NCI-H1417 (cell line): ENCODE measurements around the gene TMEM9B.
A peak's percentile ranks its signal among the peaks of the same experiment; 100 is the strongest.

Source experiments
- DNase-seq, 3 experiments: peaks; one replicate each; lab custom pipeline; 2025; lab: John Stamatoyannopoulos, UW

The TMEM9B gene

DNA sequence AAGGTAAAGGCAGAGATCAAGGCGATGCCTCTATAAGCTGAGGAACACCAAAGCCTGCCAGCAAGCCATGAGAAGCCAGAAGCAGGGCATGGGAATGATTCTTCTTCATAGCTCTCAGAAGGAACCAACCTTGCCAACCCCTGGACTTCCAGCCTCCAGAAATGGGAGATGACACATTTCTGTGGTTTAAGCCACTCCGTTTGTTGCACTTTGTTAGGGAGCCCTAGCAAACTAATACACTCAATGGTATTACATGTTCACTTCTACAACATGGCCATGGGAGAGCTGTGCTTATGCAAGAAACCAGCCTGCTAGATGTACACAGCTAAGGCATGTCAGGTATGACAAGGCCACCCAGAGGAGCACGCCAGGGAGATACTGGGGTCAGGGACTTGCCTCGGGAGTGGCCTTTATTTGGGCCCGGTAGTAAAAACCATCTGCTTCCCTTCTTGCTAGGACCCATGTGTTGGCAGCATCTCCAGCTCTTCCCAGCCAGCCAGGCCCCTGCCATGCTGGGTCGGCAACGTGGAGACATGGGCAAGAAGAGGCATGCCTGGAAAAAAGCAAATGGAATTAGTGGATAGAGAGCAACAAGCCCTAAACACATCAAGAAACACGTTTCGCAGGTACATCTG is 35.1 kb downstream of the TMEM9B start:
- DNase-seq: no peak

DNA sequence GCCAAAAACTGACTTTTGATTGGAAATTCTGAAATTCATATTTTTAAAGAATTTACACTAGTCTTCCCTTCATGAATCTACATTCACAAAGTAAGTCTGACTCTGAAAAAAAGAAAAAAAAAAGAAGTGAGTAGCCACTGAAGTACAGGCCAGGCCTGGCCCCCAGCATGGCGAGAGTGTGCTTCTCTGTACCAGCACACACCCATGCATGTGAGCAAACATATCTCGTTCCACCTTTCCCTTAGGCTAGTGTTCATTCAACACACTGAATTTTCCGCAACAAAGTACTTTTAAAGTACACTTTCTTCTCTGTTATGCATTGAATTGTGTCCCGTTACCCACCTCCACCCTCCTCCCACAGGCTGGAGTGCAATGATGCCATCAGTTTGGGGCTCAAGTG is 36.0 kb downstream of the TMEM9B start:
- no peak for DNase-seq

DNA sequence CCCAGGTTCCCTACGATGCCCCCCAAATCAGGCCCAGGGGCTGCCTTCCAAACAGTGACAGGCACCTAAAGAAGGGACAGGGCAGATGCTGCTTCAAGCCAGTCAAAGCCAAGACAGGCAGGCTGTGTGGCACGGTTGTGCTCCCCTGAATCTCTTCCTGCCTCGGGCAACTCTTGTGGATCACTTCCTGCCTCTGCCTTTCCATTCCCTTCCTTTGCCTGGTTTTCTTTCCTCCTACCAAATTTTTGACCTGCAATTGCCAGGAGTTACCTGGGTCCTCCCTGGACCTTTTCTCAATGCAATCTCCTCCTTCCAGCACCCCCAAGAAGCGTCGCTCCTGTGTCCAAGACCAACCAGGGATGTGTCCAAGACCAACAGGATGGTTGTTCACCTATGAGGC is 37.0 kb downstream of the TMEM9B start:
- no peak for DNase-seq

DNA sequence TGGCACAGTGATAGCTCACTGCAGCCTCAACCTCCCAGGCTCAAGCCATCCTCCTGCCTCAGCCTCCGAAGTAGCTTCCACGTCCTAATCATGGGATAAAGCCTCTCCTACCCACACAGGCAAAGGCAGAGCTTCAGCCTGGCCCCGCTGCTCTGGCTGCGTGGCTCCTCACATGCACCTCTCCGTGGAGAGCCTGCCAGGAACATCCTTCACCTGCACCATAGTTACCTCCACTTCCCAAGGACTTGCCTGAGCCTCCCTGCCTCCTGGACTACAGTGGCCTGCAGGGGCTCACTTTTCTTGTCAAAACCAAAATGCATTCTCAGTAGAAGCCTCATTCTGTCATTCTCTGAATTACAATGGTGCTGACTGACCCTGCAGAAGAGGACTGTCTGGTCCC is 38.0 kb downstream of the TMEM9B start:
- no peak for DNase-seq

DNA sequence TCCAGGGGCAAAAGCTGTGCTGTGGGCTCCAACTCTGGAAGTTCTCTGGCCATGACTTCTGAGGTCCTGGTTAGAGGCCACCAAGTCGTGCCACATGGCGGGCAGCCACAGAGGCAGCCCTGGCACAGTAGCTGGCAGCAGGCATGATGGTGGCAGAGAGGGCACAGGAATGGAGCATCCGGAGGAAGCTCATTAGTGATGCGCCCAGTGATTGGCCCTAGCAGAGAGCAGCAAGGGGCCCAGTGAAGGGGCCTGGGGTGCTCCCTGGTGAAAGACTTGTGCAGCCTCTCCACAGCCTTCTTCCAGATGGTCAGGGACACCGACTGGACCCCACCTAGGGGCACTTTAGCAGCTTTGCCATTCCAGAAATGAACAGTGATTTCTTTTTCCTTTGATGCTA is 38.5 kb downstream of the TMEM9B start:
- DNase-seq: no peak

DNA sequence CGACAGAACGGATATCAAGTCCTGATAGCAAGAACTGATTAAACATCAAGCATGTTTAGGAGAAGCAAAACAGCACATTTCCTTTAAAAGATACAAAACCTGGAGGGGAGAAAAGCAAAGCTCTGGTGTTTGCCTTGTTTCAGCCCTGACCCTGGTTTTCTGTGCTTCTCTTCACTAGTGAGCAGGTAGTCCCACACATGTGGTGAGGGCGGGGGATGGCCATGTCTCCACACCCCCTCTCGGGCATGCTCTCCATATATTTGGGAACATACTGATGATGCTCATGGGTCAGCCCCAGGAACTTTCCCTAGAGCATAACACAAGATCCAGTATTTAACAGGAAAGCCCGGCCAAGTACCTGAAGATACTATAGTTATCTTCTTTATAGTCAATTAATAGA is 41.6 kb downstream of the TMEM9B start:
- DNase-seq: no peak

DNA sequence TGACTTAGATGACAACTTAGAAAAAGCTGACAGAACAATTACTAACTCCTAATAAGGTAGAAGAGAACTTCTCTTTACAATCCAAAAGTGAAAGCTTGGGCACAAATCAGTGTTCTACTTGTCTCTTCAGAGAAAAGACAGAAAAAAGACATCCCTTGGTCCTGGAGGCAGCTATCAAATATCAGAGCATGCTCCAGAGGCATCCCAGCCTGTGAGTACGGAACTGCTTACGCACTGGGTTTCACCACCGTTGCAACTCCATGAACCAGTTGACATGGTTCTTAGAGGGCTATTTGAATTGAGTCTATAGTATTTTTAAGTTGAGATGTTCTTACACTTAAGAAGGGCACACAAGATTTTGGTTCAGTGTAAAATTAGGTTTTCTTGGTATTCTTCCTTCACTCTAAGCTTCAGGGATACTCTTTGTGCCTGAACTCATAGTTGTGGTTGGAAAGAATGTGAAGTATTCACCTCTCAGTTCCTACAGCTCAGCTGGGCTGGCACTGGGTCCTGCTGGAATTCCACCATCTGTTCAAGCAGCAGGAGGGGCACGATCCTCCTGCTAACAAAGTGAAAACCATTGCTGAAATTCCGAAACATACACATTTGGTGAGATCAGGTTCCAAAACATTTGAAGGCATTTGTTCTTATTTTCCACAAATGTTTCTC is 47.0 kb downstream of the TMEM9B start:
- no peak for DNase-seq

DNA sequence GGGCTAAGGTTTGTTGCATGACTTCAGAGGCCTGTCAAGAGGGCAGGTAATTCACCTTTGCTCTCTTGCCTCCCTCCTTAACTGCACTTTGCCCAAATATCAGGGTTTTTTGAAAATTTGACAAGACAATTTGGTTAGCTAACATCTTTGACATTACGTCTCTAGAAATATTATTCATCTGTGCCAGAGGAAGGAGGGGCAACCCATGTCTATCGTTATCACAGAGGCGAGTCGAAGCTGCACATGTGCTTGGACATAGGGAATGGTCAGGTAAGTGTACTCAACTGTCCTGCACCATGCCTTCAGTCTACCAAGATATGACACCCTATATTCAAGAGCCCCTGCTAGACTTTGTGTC is 49.6 kb downstream of the TMEM9B start:
- no peak for DNase-seq

DNA sequence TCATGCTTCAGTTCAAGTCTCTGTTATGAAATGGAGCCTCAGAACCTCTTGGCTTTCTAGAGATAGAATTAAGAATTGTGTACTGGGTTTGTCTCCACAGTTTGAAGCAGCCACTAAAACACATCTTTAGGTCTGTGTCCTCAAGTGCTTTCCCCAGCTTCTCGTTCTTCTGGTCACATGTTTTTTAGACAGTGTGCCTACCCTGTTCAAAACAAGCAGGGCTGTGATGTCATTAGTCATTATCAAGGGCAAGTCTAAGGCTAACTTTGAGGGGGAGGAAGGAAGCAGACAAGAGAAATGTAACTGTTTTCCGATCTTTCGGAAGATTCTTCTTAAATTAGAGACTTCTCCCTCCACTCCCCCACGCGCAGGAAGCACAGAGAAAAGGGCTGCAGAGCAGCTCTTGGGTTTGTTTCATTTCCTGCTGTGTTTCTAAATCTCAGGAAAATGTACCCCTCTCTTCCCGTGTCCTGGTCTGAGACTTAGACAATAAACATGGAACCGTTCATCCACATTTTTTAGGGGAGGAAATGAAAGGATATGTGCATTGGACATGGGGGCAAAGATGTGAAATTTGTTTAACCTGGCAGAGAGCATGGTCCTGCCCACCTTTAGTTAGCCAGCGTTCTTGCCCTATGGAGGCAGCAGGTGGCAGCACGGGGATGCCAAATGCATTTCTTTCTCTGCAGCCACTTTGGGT is 50.1 kb downstream of the TMEM9B start:
- DNase-seq: peak; percentile 13 to 69 (median 59)

DNA sequence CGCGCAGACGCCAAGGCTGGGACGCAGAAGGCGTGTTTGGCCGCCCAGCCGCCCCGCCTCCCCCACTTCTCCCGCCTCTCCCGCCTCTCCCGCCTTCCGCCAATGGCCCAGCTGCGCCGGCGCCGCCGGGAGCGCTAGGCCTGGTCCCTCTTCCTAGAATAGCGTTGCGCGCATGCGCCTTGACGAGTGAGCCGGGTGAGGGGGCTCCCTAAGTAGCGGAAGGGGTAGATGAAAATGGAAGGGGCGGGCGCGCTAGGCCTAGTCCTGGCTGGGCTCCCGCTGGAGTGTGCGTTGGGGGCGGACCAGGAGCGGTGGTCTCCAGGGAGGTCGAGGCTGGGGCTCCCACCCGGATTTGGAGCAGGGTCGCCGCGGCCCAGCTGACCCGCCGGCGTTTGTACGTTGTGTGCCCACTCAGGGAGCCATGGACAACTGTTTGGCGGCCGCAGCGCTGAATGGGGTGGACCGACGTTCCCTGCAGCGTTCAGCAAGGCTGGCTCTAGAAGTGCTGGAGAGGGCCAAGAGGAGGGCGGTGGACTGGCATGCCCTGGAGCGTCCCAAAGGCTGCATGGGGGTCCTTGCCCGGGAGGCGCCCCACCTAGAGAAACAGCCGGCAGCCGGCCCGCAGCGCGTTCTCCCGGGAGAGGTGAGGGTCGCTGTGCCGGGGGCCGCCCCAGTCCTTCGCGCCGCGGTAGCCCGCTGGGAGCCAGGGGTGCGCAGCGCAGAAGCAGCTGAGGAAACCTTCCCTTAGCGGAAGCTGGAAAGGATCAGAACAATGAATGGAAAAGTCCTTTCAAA is 53.0 kb downstream of the TMEM9B start, which contains the start of gene AKIP1:
Gene AKIP1, plus strand, starts transcription at position 161 of the 795 bp plus-strand sequence. Its CDS starts 261 bp downstream, at position 422.
- peak; percentile 96 to 98 (median 97) for DNase-seq

DNA sequence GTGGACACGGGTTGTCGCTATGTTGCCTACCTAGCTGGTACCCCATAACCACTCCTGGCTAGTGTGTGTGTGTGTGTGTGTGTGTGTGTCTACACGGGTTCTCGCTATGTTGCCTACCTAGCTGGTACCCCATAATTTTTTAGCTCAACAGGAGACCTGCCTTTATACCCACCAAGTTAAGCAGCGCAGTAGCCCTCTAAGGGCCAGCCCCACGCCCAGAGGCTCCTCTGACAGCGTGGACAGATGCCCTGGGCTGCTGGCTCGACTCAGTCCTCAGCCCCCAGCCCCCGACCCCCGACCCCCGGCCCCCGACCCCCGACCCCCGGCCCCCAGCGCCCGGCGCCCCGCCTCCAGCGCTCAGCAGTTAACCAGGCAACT is 53.6 kb downstream of the TMEM9B start:
- DNase-seq: no peak

DNA sequence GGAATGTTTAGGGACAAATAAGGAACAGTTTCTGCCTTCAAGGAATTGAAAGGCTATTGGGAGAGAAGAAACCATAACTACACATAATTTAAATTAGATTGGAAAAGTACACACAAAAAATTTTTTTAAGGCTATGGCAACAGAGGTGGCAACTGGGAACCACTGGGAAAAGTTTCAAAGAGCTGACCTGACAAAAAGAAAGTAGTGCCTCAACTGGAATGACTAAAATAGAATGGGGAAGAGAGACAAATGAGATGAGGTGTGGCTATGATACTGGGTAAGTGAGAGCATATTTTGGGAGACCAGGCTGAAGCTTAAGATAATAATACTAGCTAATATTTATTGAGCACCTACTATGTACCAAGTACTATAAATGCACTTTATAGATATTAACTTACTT is 56.1 kb downstream of the TMEM9B start:
- DNase-seq: no peak

DNA sequence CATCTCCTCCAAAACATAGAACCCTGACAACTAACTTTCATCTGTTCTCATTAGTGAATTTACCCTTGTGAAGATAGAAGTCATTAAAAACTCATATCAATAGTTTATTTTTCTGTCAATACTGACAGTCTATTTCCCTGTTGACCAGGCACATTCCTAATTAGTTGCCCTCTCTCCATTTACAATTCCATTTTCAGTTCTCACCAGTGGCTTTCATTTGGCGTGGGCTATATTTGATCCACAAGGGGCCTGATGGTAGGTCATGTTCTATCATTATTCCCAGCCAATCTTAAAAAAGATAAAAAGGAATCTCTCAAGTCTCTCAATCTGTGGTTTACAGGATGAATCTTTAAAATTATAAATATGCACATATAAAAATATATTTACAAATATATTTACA is 57.1 kb downstream of the TMEM9B start:
- no peak for DNase-seq

DNA sequence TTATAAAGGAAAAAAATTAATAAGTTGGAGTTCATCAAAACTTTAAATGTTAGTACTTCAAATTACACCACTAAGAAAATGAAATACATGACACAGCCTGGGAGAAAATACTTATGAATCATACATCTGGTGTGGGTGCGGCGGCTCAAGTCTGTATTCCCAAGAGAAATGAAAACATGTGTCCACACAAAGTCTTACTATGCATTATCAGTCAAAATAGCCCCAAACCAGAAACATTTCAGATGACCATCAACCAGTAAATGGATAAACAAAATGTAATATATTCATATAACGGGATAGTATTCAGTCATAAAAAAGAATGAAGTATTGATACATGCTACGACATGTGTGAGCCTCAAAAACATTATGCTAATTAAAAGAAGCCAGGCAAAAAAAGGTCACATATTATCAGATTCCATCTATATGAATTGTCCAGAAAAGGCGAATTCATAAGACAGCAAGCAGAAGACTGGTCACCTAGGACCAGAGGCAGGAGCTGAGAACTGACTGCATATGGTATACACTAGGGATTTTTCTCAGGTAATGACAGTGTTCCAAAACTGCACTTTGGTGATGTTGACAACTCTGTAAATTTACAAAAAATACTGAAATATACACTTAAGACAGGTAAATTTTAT is 58.6 kb downstream of the TMEM9B start:
- no peak for DNase-seq

DNA sequence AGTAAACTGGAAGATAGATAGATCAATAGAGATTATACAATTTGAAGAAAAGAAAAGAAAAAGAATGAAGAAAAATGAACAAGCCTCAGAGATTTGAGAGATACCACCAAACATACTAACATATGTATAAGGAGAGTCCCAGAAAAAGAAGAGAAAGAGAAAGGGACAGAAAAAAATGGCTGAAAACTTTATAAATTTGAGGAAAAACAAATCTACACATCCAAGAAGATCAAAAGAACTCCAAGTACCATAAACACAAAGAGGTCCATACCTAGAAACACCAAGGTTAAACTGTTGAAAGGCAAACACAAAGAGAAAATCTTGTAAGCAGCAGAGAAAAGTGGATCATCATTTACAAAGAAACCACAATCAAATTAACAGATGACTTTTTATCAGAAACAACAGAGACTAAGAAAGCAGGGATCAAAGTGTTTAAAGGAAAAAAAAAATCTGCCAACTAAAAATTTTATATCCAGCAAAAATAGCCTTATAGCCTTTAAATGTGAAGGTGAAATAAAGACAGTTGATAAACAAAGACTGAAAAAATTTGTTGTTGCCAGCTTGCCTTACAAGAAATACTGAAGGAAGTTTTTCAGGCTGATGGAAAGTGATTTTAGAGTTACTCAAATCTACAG is 65.0 kb downstream of the TMEM9B start:
- no peak for DNase-seq
